Right lobe of liver (tissue), 6 donors: ENCODE results near the gene SCNN1A. TPM values are rescaled to one million over a fixed set of nuclear protein-coding genes. Genes with fewer than 3 reads are reported as not detected.

Experiments
- ATAC-seq, 4 donors: fragments of 200-7000 bp; cut with Tn5 transposase; one replicate each; pipeline ENCODE4 v1.9.1; 2020; ENCODE audit warnings: mild to moderate bottlenecking in 4 of 4, moderate library complexity in 4 of 4
- DNase-seq, 3 donors: peaks; one replicate each; pipeline ENCODE4 v3.0.0-alpha.2; 2020
- H3K27ac ChIP-seq, 3 donors: fragments of 200-600 bp; one replicate each; pipeline ENCODE4 v1.8.0; 2022
- H3K27me3 ChIP-seq, 2 donors: fragments of 200-600 bp; one replicate each; pipeline ENCODE4 v1.8.0; 2022
- H3K36me3 ChIP-seq, 4 donors: fragments of 200-600 bp; sonication (generic) in 1 of 4; one replicate each; pipeline versions ENCODE4 v1.5.1 to v1.8.0; 2017 to 2022; ENCODE audit warnings: control low read depth in 1 of 4
- H3K4me1 ChIP-seq, 4 donors: fragments of 200-600 bp; sonication (generic) in 1 of 4; one replicate each; pipeline versions ENCODE4 v1.5.1 to v1.8.0; 2017 to 2022; ENCODE audit warnings: control low read depth in 1 of 4
- H3K4me3 ChIP-seq, 3 donors: fragments of 200-600 bp; one replicate each; pipeline ENCODE4 v1.8.0; 2022
- H3K9me3 ChIP-seq, 4 donors: fragments of 200-600 bp; sonication (generic) in 1 of 4; one replicate each; pipeline versions ENCODE4 v1.5.1 to v1.8.0; 2017 to 2022; ENCODE audit warnings: control low read depth in 1 of 4
- POLR2A ChIP-seq: fragments of 450-650 bp; IDR thresholded peaks from one replicate; pipeline ENCODE4 v1.6.1; 2017; ENCODE audit warnings: antibody characterized with exemption, mild to moderate bottlenecking
- WGBS: methylation state at CpG from one replicate; pipeline ENCODE4 v1.1.6; 2018; ENCODE audit warnings: low coverage, low lambda C conversion rate; ENCODE audit not compliant: insufficient coverage; ENCODE audit errors: missing lambda C conversion rate; 5-methylcytosine and 5-hydroxymethylcytosine counted together
- intact Hi-C, 2 donors: fragments of 100-400 bp; cut with DNase I; formaldehyde crosslinking; loops; one replicate each; pipeline versions ENCODE4 v1.11.2 to v1.14.1; 2022
- small RNA-seq, 2 experiments: library from RNA; depleted of rRNA; stranded (forward); fragments of <200 nt; gene quantifications; one replicate each; pipeline ENCODE3, GENCODE V24; 2016
- total RNA-seq, 6 experiments: library from RNA; depleted of rRNA in 2 of 6; stranded (reverse); fragments of >200 nt in 2 of 6; fragmentation: NEBNext Ultra II Directional in 3 of 6; extraction: Animal tissue kit (Norgen Biotek cat#: 25700) in 3 of 6; gene quantifications; one replicate each; pipeline versions ENCODE4 v1.1.0 to v1.2.4, GENCODE V29; 2016 to 2023
- TF ChIP-seq, protein P1 (sequence below), 4 donors: fragments of 200-600 bp in 3 of 4; fragments of 450-650 bp in 1 of 4; IDR thresholded peaks; one replicate each; pipeline versions ENCODE4 v1.5.1 to v1.8.0; 2016 to 2022; ENCODE audit warnings: antibody characterized with exemption in 4 of 4, mild to moderate bottlenecking in 2 of 4
- donor health status: DM: no; HTN: yes; CAD: no.
- donor health status: DM: no; HTN: no; CAD: no.
- donor health status: DM: no; HTN: no; CAD: no.
- donor health status: DM: no; HTN: yes; CAD: no.
- donor health status: DM: no; HTN: yes; CAD: no.

SCNN1A gene
- total RNA-seq, 6 experiments from 2014 or later, result 2.1 to 9.5 (median 6.0) TPM

DNA sequence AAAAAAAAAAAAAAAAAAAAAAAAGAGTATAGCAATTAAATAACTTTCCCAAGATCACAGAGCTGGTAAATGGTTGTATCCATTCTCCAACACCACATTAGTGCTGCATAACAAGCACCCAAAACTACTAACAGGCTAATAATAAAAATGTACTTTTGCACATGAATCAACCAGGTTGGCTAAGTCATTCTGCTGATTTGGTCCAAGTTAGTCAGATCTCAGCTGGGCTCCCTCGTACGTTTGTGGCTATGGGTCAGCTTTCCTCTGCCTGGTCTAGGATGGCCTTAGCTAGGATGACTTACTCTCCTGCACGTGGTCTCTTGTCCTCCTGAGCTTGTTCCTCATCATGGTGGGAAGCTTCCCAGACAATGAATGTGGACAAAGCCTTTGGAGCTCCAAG lies 72.7 kb downstream of the SCNN1A start:
- DNase-seq, result no peak
- H3K27ac ChIP-seq, result no peak overlapping the region
- H3K4me3 ChIP-seq, result no peak overlapping the region
- ATAC-seq, result no peak
- intact Hi-C loops, result no loop called here
- WGBS, result 80% methylated on average over 3 of the region's 3 CpGs
- no peaks in the 10 kb centered on the region for H3K9me3 ChIP-seq
- no peaks in the 10 kb centered on the region for H3K27me3 ChIP-seq
- no peaks in the 10 kb centered on the region for H3K4me1 ChIP-seq
- no peaks in the 10 kb centered on the region for H3K36me3 ChIP-seq
- TF ChIP-seq POLR2A, result no peak
- TF ChIP-seq, protein P1, sequence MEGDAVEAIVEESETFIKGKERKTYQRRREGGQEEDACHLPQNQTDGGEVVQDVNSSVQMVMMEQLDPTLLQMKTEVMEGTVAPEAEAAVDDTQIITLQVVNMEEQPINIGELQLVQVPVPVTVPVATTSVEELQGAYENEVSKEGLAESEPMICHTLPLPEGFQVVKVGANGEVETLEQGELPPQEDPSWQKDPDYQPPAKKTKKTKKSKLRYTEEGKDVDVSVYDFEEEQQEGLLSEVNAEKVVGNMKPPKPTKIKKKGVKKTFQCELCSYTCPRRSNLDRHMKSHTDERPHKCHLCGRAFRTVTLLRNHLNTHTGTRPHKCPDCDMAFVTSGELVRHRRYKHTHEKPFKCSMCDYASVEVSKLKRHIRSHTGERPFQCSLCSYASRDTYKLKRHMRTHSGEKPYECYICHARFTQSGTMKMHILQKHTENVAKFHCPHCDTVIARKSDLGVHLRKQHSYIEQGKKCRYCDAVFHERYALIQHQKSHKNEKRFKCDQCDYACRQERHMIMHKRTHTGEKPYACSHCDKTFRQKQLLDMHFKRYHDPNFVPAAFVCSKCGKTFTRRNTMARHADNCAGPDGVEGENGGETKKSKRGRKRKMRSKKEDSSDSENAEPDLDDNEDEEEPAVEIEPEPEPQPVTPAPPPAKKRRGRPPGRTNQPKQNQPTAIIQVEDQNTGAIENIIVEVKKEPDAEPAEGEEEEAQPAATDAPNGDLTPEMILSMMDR (IDR thresholded peaks at IDR 0.05), result no peak

DNA sequence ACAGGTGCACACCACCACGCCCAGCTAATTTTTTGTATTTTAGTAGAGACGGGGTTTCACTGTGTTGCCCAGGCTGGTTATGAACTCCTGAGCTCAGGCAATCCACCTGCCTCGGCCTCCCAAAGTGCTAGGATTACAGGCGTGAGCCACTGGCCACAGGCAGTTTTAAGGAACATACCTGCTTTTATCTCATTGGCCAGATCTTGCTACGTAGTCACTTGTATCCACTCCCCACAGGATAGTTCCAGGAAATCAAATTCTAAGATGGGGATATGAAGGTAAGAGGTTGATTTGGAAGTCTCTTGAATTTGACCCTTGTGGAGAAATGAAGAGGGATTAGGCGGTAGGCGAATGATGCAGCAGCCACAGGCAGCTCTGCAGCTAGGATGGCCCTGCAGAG lies 73.6 kb downstream of the SCNN1A start:
- no peaks in the 10 kb centered on the region for H3K9me3 ChIP-seq
- TF ChIP-seq, protein P1 (IDR thresholded peaks at IDR 0.05), result no peak
- TF ChIP-seq POLR2A, result no peak
- WGBS, result 90% methylated on average over 6 of the region's 7 CpGs
- no peaks in the 10 kb centered on the region for H3K27me3 ChIP-seq
- ATAC-seq (no peak), DNase-seq (no peak)
- no peak overlapping the region for H3K27ac ChIP-seq
- no peaks in the 10 kb centered on the region for H3K36me3 ChIP-seq
- H3K4me1 ChIP-seq, result no peaks in the 10 kb centered on the region
- intact Hi-C loops, result no loop called here
- no peak overlapping the region for H3K4me3 ChIP-seq

DNA sequence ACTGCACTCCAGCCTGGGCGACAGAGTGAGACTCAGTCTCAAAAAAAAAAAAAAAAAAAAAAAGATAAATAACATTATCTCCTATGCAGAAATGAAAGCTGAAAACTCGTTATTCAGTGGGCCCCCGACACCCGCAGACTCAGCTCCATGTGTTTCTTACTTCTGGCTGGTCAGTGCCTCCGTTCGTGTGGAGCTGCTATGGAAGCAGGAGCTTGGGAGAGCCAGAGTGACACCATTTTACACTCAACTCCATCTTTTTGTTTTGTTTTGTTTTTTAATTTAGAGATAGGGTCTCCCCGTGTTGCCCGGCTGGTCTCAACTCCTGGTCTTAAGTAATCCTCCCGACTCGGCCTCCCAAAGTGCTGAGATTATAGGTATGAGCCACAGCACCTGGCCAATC lies 78.2 kb downstream of the SCNN1A start:
- Histone ChIP-seq H3K27ac (no peak overlapping the region), H3K4me3 (no peak overlapping the region), H3K9me3 (no peaks in the 10 kb centered on the region), H3K4me1 (peaks cover 0 to 37% (median 12%) of the 10 kb centered on the region in 4 donors), H3K27me3 (no peaks in the 10 kb centered on the region), H3K36me3 (no peaks in the 10 kb centered on the region)
- no peak for ATAC-seq
- DNase-seq, result peak in 1 of 3 donors; percentile 35
- 95% methylated on average over 9 of the region's 10 CpGs for WGBS
- intact Hi-C loops, result no loop called here
- TF ChIP-seq POLR2A, result no peak
- TF ChIP-seq, protein P1 (IDR thresholded peaks at IDR 0.05), result no peak

Small RNA genes lying within 50 kb of the gene (small RNA-seq; reads per million reads assigned to genes)
- gene RN7SL391P, result 0 reads per million in 2 experiments

Other genes with a start within 250 kb of the SCNN1A start
- gene CD9, start 175.2 kb downstream of the SCNN1A start, total RNA-seq, result 10 to 100 TPM; 17.2 to 65.7 (median 34.2) TPM
- 1 to 10 TPM; 2.3 to 5.5 (median 3.3) TPM for gene PLEKHG6, start 64.9 kb downstream of the SCNN1A start, total RNA-seq
- 100 to 1,000 TPM in 4 of 6 experiments, 10 to 100 TPM in 2; 70.6 to 199 (median 117) TPM for gene TNFRSF1A, start 33.5 kb downstream of the SCNN1A start, total RNA-seq
- 100 to 1,000 TPM in 3 of 6 experiments, 10 to 100 TPM in 3; 83.8 to 235 (median 103) TPM for gene LTBR, start 8.6 kb upstream of the SCNN1A start, total RNA-seq
- gene CD27, start 69.4 kb upstream of the SCNN1A start, total RNA-seq, result 1 to 10 TPM in 1 of 6 experiments, under 1 TPM in 4, not detected in 1; 0.33 to 1.2 (median 0.68) TPM
- gene TAPBPL, start 76.5 kb upstream of the SCNN1A start, total RNA-seq, result 10 to 100 TPM; 13.8 to 29.3 (median 21.4) TPM
- 1 to 10 TPM; 3.5 to 6.5 (median 6.0) TPM for gene VAMP1, start 95.1 kb upstream of the SCNN1A start, total RNA-seq
- 100 to 1,000 TPM in 1 of 6 experiments, 10 to 100 TPM in 5; 38.2 to 104 (median 80.2) TPM for gene MRPL51, start 117.7 kb upstream of the SCNN1A start, total RNA-seq
- 10 to 100 TPM in 2 of 6 experiments, 1 to 10 TPM in 4; 6.2 to 40.9 (median 8.4) TPM for gene NCAPD2, start 118.5 kb upstream of the SCNN1A start, total RNA-seq
- gene GAPDH, start 159.0 kb upstream of the SCNN1A start, total RNA-seq, result 1,000 to 10,000 TPM in 4 of 6 experiments, 100 to 1,000 TPM in 2; 788 to 3,247 (median 1,580) TPM
- 1 to 10 TPM; 5.5 to 9.3 (median 7.4) TPM for gene IFFO1, start 180.5 kb upstream of the SCNN1A start, total RNA-seq
- 10 to 100 TPM; 12.6 to 20.1 (median 18.5) TPM for gene NOP2, start 192.7 kb upstream of the SCNN1A start, total RNA-seq
- 100 to 1,000 TPM in 1 of 6 experiments, 10 to 100 TPM in 5; 66.7 to 102 (median 82.3) TPM for gene CHD4, start 231.8 kb upstream of the SCNN1A start, total RNA-seq